ENCODE measurements around the gene DNAH14.
"Not testable (repeated sequence)": the region's sequence is repeated elsewhere in the genome, so short reads cannot be mapped to it uniquely, and the experiment has no call there.

The DNAH14 gene

GRCh38 chr1:224989615-224990014, 60.1 kb downstream of the DNAH14 start:
- Histone ChIP-seq H3K4me2 (ENCODE audit: low read depth, low read length) (no peak overlapping the region), H3K9ac (ENCODE audit: low read length) (no peak overlapping the region), H3K79me2 (ENCODE audit: low read length) (no peaks in the 10 kb centered on the region), H4K20me1 (ENCODE audit: insufficient read depth, low read length) (no peaks in the 10 kb centered on the region), H3K4me1 (ENCODE audit: low read length) (no peaks in the 10 kb centered on the region), H2AFZ (ENCODE audit: low read length) (no peak overlapping the region), H3K9me3 (replicated peaks; ENCODE audit: insufficient read depth, low read length) (no peaks in the 10 kb centered on the region), H3K27me3 (replicated peaks; ENCODE audit: insufficient read depth, low read length) (no peaks in the 10 kb centered on the region), H3K36me3 (replicated peaks; ENCODE audit: insufficient read depth, low read length) (no peaks in the 10 kb centered on the region), H3K9me2 (replicated peaks; ENCODE audit: insufficient read depth, low read length) (no peaks in the 10 kb centered on the region), H3K27ac (ENCODE audit: low read length) (no peak overlapping the region), H3K4me3 (ENCODE audit: low read length) (no peak overlapping the region), H3F3A (ENCODE audit: insufficient read depth, low read length) (no peaks in the 10 kb centered on the region)
- no peak for DNase-seq
- TF ChIP-seq EZH2phosphoT487 (IDR thresholded peaks at IDR 0.05; ENCODE audit: low read length) (no peak), EZH2 (optimal IDR thresholded peaks at IDR 0.05; ENCODE audit: low read depth, low read length) (no peak), CTCF (IDR thresholded peaks at IDR 0.05; ENCODE audit: low read length) (no peak)

GRCh38 chr1:224991550-224991949, 62.1 kb downstream of the DNAH14 start:
- not testable (repeated sequence) for H3K79me2 ChIP-seq (ENCODE audit: low read length); H3K9ac ChIP-seq (ENCODE audit: low read length); H3K9me2 ChIP-seq (replicated peaks; ENCODE audit: insufficient read depth, low read length); H3K4me3 ChIP-seq (ENCODE audit: low read length); H3K27me3 ChIP-seq (replicated peaks; ENCODE audit: insufficient read depth, low read length); H3F3A ChIP-seq (ENCODE audit: insufficient read depth, low read length); DNase-seq; H3K4me1 ChIP-seq (ENCODE audit: low read length); H3K36me3 ChIP-seq (replicated peaks; ENCODE audit: insufficient read depth, low read length); H3K4me2 ChIP-seq (ENCODE audit: low read depth, low read length); H3K27ac ChIP-seq (ENCODE audit: low read length); H2AFZ ChIP-seq (ENCODE audit: low read length); H4K20me1 ChIP-seq (ENCODE audit: insufficient read depth, low read length); H3K9me3 ChIP-seq (replicated peaks; ENCODE audit: insufficient read depth, low read length)

- no peaks in the 10 kb centered on the region for H3K9me2 ChIP-seq (replicated peaks; ENCODE audit: insufficient read depth, low read length)
- H3K9me3 ChIP-seq (replicated peaks; ENCODE audit: insufficient read depth, low read length): no peaks in the 10 kb centered on the region
- no peaks in the 10 kb centered on the region for H3K79me2 ChIP-seq (ENCODE audit: low read length)
- no peak overlapping the region for H3K27ac ChIP-seq (ENCODE audit: low read length)
- no peaks in the 10 kb centered on the region for H4K20me1 ChIP-seq (ENCODE audit: insufficient read depth, low read length)
- H3K27me3 ChIP-seq (replicated peaks; ENCODE audit: insufficient read depth, low read length): no peaks in the 10 kb centered on the region
- no peaks in the 10 kb centered on the region for H3F3A ChIP-seq (ENCODE audit: insufficient read depth, low read length)
- no peak overlapping the region for H3K9ac ChIP-seq (ENCODE audit: low read length)
- H3K4me2 ChIP-seq (ENCODE audit: low read depth, low read length): no peak overlapping the region
- TF ChIP-seq CTCF (IDR thresholded peaks at IDR 0.05; ENCODE audit: low read length): no peak
- TF ChIP-seq EZH2phosphoT487 (IDR thresholded peaks at IDR 0.05; ENCODE audit: low read length): no peak
- no peak for TF ChIP-seq EZH2 (optimal IDR thresholded peaks at IDR 0.05; ENCODE audit: low read depth, low read length)
- H3K36me3 ChIP-seq (replicated peaks; ENCODE audit: insufficient read depth, low read length): no peaks in the 10 kb centered on the region
- DNase-seq: no peak
- no peak overlapping the region for H2AFZ ChIP-seq (ENCODE audit: low read length)
- no peak overlapping the region for H3K4me3 ChIP-seq (ENCODE audit: low read length)
- no peaks in the 10 kb centered on the region for H3K4me1 ChIP-seq (ENCODE audit: low read length)
These were observed 66.1 kb downstream of the DNAH14 start for GRCh38 chr1:224995602-224996001.

GRCh38 chr1:224996266-224996665, 66.8 kb downstream of the DNAH14 start:
- Histone ChIP-seq H3K9me3 (replicated peaks; ENCODE audit: insufficient read depth, low read length) (no peaks in the 10 kb centered on the region), H3K9ac (ENCODE audit: low read length) (no peak overlapping the region), H3K27ac (ENCODE audit: low read length) (no peak overlapping the region), H3K4me2 (ENCODE audit: low read depth, low read length) (no peak overlapping the region), H3K9me2 (replicated peaks; ENCODE audit: insufficient read depth, low read length) (no peaks in the 10 kb centered on the region), H3K27me3 (replicated peaks; ENCODE audit: insufficient read depth, low read length) (no peaks in the 10 kb centered on the region), H2AFZ (ENCODE audit: low read length) (no peak overlapping the region), H3K79me2 (ENCODE audit: low read length) (no peaks in the 10 kb centered on the region), H3K36me3 (replicated peaks; ENCODE audit: insufficient read depth, low read length) (no peaks in the 10 kb centered on the region), H3F3A (ENCODE audit: insufficient read depth, low read length) (no peaks in the 10 kb centered on the region), H4K20me1 (ENCODE audit: insufficient read depth, low read length) (no peaks in the 10 kb centered on the region), H3K4me3 (ENCODE audit: low read length) (no peak overlapping the region), H3K4me1 (ENCODE audit: low read length) (no peaks in the 10 kb centered on the region)
- DNase-seq: no peak
- TF ChIP-seq EZH2 (optimal IDR thresholded peaks at IDR 0.05; ENCODE audit: low read depth, low read length) (no peak), EZH2phosphoT487 (IDR thresholded peaks at IDR 0.05; ENCODE audit: low read length) (no peak), CTCF (IDR thresholded peaks at IDR 0.05; ENCODE audit: low read length) (no peak)

All from MM.1S (cell line).